Measurements from ENCODE around the gene RCC2.

GRCh38 chr1:17451731-17452130 is 12.3 kb upstream of the RCC2 start:
- TF ChIP-seq CTCF (IDR thresholded peaks at IDR 0.05 in 4 of 5, conservative IDR thresholded peaks at IDR 0.05 in 1 of 5) (no peak), POLR2A (IDR thresholded peaks at IDR 0.05) (no peak)

Data from gastrocnemius medialis (tissue), 4 donors.